GM12892 (cell line): ENCODE results near the gene MAN2A1.

Experiments used
- POLR2A ChIP-seq: IDR thresholded peaks from 2 replicates; pipeline ENCODE4 v1.6.1; 2011; ENCODE audit warnings: low read depth, low read length, control low read depth
- POLR2AphosphoS5 ChIP-seq: IDR thresholded peaks from 2 replicates; pipeline ENCODE4 v1.6.1; 2011; ENCODE audit warnings: low read depth, low read length, control low read depth
- TAF1 ChIP-seq: IDR thresholded peaks from 2 replicates; pipeline ENCODE4 v1.6.1; 2011; ENCODE audit warnings: low read depth, mild to moderate bottlenecking, control low read depth, low read length, borderline replicate concordance

DNA sequence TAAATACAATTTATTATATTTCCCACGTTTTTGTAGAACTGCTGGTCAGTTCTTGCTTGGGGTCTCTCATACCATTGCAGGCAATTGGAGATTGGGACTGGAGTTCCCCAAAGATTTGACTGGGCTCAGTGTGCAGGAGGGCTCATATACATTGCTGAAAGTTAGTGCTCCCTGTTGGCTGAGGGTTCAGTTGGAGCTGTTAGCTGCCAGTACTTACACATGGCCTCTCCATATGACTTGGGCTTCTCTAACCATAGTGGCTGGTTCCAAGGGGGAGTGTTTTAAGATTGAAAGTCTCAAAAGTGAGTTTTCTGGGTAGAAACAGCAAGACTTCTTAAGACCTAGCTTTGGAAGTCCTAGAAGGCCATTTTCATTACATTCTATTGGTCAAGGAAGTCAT, 102.9 kb downstream of the MAN2A1 start:
- TF ChIP-seq POLR2A, result no peak
- no peak for TF ChIP-seq POLR2AphosphoS5
- TF ChIP-seq TAF1, result no peak
